Heart left ventricle (tissue), 13 donors: ENCODE measurements around the gene TCN2.

Experiments
- CTCF ChIP-seq, 12 donors: fragments of 200-600 bp; sonication (generic) in 4 of 12; IDR thresholded peaks; one replicate each; pipeline versions ENCODE4 v1.5.0 to v1.8.0; 2018 to 2022; ENCODE audit warnings: antibody characterized with exemption in 12 of 12, mild to moderate bottlenecking in 5 of 12
- POLR2A ChIP-seq, 2 donors: fragments of 450-650 bp; IDR thresholded peaks; one replicate each; pipeline ENCODE4 v1.6.1; 2017; ENCODE audit warnings: antibody characterized with exemption in 2 of 2, mild to moderate bottlenecking in 2 of 2, moderate library complexity in 2 of 2
- donor health status: ischemic (EF 13 %, LVEDD 7.1; RV severe dilation, severe dysfunction).
- donor health status: DM: no; HTN: yes; CAD: no.
- donor health status: DM: no; HTN: no; CAD: no.
- donor health status: ischemic (EF 25% LVEDD 6.9; RV normal size, moderate dysfunction).
- donor health status: ischemic (EF 25% LVEDD 5.7; RV mildly dilated, moderate dysfunction).
- donor health status: ischemic (EF 35%, LVEDD 5.7; RV mildly dilated, moderate dysfunction).
- donor health status: nonischemic (EF 11% LVEDD 7.7; RV severe dilation, severe dysfunction).
- donor health status: DM: yes; HTN: yes; CAD: no.
- donor health status: PGD.
- donor health status: ischemic (EF 29% LVEDD 5.4; RV normal size, mild dysfunction).
- donor health status: nonischemic (EF 23%, LVEDD 6.1; RV moderate dilation, normal function).

- TF ChIP-seq CTCF (IDR thresholded peaks at IDR 0.05) (no peak), POLR2A (IDR thresholded peaks at IDR 0.05) (no peak)
Observed at GRCh38 chr22:30612789-30613188, 5.8 kb downstream of the TCN2 start.
